Measurements from ENCODE around the gene SLC44A3.

Gene SLC44A3

DNA sequence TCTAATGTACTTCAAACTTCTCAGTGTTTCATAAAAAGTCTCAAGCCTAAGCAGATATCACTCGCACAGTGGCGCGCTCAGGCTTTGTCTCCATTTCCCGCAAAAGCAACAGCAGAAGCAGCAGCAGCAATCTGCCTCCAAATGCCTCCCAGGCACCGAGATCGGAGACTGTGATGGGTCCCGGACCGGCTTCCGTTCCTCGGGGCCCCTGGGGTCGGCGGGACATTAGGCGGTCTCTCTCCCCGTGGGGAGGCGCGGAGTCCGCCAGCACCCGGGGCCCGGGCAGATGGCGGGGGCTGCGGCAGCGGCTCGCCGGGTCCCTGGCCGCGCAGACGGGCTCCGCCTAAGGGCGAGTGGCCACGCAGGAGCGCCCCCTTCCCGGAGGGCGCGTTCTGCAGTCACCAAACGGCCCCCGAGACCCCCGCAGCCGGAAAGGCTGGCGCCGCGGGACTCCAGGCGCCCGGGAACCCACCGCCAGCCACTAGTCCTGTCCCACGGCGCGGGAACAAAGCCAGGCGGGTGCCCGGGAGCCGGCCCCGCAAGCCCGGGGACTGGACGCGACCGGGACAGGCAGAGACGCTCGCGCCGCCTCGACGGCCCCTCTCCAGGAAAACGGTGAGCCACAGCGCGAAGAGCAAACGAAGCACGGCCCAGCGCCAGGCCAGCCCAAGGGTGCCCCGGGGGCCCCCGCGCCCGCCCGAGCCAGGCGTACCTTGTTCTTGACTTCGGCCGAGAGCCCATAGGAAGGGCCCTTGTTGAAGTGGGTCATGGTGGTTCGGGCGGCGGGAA, 106.2 kb downstream of the SLC44A3 start:
- TF ChIP-seq, protein P1, sequence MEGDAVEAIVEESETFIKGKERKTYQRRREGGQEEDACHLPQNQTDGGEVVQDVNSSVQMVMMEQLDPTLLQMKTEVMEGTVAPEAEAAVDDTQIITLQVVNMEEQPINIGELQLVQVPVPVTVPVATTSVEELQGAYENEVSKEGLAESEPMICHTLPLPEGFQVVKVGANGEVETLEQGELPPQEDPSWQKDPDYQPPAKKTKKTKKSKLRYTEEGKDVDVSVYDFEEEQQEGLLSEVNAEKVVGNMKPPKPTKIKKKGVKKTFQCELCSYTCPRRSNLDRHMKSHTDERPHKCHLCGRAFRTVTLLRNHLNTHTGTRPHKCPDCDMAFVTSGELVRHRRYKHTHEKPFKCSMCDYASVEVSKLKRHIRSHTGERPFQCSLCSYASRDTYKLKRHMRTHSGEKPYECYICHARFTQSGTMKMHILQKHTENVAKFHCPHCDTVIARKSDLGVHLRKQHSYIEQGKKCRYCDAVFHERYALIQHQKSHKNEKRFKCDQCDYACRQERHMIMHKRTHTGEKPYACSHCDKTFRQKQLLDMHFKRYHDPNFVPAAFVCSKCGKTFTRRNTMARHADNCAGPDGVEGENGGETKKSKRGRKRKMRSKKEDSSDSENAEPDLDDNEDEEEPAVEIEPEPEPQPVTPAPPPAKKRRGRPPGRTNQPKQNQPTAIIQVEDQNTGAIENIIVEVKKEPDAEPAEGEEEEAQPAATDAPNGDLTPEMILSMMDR (IDR thresholded peaks at IDR 0.05): peak; percentile 67
- no peak for TF ChIP-seq ZFX (IDR thresholded peaks at IDR 0.05; ENCODE audit: borderline replicate concordance)
- peak overlapping the region; percentile 72 for H3K27ac ChIP-seq

- TF ChIP-seq, protein P1 (IDR thresholded peaks at IDR 0.05): no peak
- no peak for TF ChIP-seq ZFX (IDR thresholded peaks at IDR 0.05; ENCODE audit: borderline replicate concordance)
- H3K27ac ChIP-seq: peak within 1 kb of the TSS; percentile 72
Observed at GRCh38 chr1:94926915-94927404, 106.8 kb downstream of the SLC44A3 start, which contains the start of gene CNN3. TSS of gene CNN3 (minus strand) at chr1:94927110. CDS start at chr1:94926894, 216 bp downstream.

GRCh38 chr1:94927405-94928175, 107.4 kb downstream of the SLC44A3 start:
- TF ChIP-seq ZFX (IDR thresholded peaks at IDR 0.05; ENCODE audit: borderline replicate concordance): no peak
- TF ChIP-seq, protein P1 (IDR thresholded peaks at IDR 0.05): no peak
- peak overlapping the region; percentile 72 for H3K27ac ChIP-seq

DNA sequence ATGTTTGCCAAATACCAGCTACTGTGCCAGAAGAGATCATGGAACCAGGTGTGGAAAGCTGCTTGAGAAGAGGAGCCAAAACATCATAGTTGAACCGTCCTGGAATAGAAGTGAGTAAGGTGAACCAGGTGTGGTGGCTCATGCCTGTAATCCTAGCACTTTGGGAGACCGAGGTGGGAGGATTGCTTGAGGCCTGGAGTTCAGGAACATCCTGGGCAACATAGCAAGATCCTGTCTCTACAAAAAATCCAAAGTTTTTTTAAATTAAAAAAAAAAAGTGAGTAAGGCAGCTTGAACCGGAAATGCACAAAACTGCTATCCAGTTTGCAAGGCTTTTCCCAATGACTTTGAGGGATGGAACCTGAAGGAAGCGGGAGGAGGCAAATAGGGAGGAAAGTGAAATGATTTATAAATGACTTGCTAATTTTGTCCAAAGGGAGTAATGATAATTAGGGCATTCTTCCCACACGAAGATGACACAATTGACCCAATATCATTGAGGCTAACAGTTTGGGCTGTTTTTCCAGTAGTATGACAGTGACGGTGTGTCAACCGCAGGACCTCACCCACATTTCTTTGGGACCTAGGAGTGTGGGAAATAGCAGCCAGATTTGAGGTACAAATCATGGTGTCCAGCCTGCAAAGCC, 108.3 kb downstream of the SLC44A3 start:
- H3K27ac ChIP-seq: peak overlapping the region; percentile 72

DNA sequence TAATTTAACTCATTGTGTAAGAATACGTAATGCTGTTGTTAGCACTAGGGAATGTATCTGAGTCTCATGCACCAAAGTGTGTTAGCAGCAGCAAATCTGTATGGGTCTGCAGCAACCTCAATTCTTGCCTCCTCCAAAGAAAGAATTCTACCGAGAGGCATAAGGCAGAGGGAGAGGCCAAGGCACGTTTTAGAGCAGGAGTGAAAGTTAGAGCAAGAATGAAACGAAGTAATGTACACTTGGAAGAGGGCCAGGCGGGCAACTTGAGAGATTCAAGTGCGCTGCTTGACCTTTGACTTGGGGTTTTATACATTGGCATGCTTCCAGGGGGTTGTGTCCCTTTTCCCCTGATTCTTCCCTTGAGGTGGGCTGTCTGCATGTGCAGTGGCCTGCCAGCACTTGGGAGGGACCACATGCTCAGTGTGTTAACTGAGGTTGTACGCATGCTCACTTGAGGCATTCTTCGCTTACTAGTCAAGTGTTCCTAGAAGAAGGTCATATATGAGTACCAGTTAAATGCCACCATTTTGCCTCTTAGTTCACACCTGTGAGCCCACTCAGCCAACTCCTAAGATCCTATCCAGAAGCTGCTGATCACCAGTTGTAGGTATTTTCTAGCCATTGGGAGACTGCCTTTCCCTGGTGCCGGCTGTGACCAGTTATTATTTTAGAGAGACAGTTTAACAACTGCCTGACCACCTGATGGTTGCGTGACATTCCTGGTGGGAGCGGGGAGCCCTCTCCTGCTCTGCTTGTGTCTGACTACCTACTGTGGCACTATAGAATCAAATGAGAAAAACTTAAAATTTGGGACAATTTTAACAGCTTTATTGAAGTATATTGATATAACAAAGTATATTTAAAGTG, 109.4 kb downstream of the SLC44A3 start:
- TF ChIP-seq, protein P1 (IDR thresholded peaks at IDR 0.05): no peak
- TF ChIP-seq ZFX (IDR thresholded peaks at IDR 0.05; ENCODE audit: borderline replicate concordance): no peak
- H3K27ac ChIP-seq: peak overlapping the region; percentile 72

More for the DNA sequence above, 108.3 kb downstream of the SLC44A3 start:
- TF ChIP-seq, protein P1 (IDR thresholded peaks at IDR 0.05): no peak
- no peak for TF ChIP-seq ZFX (IDR thresholded peaks at IDR 0.05; ENCODE audit: borderline replicate concordance)

DNA sequence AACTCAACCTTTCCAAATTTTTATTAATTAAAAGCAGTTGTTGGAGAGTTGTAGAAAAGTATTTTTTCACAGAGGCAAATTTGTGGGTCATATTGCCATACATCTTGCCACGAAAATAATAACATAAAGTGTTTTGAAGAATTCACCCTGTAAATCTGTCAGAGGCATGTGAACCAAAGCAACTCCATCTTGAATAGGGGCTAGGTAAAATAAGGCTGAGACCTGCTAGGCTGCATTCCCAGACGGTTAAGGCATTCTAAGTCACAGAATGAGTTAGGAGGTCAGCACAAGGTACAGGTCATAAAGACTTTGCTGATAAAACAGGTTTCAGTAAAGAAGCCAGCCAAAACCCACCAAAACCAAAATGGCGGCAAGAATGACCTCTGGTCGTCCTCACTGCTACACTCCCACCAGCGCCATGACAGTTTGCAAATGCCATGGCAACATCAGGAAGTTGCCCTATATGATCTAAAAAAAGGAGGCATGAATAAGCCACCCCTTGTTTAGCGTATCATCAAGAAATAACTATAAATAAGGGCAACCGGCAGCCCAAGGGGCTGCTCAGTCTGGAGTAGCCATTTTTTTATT, 111.2 kb downstream of the SLC44A3 start:
- TF ChIP-seq, protein P1 (IDR thresholded peaks at IDR 0.05): no peak
- no peak overlapping the region for H3K27ac ChIP-seq
